Measurements from ENCODE around the gene CIITA.

DNA sequence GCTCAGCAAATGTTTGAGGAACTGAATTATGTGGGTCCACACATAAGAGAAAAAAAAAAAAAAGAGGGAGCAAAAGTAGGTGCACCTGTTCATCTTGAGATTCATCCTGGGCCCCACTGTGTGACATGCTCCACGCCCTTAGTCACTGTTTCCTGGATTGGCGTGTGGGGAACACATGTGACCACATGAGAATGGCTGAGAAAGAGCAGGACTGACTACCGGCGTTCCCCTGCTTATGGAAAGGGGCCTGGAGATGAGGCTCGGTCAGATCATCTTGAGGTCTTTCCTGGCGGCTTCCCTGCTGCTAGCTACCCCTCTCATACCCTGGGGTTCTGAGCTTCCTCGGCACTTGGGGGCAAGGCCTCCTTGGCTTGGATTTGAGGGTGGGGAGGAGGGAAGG is 61.3 kb downstream of the CIITA start:
- TF ChIP-seq, protein P1, sequence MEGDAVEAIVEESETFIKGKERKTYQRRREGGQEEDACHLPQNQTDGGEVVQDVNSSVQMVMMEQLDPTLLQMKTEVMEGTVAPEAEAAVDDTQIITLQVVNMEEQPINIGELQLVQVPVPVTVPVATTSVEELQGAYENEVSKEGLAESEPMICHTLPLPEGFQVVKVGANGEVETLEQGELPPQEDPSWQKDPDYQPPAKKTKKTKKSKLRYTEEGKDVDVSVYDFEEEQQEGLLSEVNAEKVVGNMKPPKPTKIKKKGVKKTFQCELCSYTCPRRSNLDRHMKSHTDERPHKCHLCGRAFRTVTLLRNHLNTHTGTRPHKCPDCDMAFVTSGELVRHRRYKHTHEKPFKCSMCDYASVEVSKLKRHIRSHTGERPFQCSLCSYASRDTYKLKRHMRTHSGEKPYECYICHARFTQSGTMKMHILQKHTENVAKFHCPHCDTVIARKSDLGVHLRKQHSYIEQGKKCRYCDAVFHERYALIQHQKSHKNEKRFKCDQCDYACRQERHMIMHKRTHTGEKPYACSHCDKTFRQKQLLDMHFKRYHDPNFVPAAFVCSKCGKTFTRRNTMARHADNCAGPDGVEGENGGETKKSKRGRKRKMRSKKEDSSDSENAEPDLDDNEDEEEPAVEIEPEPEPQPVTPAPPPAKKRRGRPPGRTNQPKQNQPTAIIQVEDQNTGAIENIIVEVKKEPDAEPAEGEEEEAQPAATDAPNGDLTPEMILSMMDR (IDR thresholded peaks at IDR 0.05): no peak
- no peak for TF ChIP-seq POLR2AphosphoS5 (IDR thresholded peaks at IDR 0.05)
